ENCODE measurements around the gene MOB4. TPM values are rescaled to one million over a fixed set of nuclear protein-coding genes. Genes with fewer than 3 reads are reported as not detected.
A peak's percentile ranks its signal among the peaks of the same experiment; 100 is the strongest.
"Not testable (repeated sequence)": the region's sequence is repeated elsewhere in the genome, so short reads cannot be mapped to it uniquely, and the experiment has no call there.

The MOB4 gene
- total and polyA plus RNA-seq, 4 donors: 24.0 to 36.1 (median 25.4) TPM

DNA sequence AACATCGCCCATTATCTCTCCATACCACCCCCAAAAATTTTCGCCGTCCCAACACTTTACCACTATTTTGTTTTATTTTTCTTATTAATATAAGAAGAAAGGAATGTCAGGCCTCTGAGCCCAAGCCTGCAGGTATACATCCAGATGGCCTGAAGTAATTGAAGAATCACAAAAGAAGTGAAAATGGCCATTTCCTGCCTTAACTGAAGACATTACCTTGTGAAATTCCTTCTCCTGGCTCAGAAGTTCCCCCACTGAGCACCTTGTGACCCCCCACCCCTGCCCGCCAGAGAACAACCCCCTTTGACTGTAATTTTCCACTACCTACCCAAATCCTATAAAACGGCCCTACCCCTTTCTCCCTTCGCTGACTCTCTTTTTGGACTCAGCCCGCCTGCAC lies 71.4 kb downstream of the MOB4 start:
- H3K27ac ChIP-seq (ENCODE audit: low read depth in 1 of 2, low read length in 2 of 2); H3K27me3 ChIP-seq (ENCODE audit: control insufficient read depth in 1 of 2, insufficient read depth in 2 of 2, low read length in 1 of 2); H3K4me1 ChIP-seq (ENCODE audit: control insufficient read depth in 1 of 2, insufficient read depth in 2 of 2, low read length in 2 of 2); H3K4me3 ChIP-seq (ENCODE audit: low read length in 2 of 2); H3K9me3 ChIP-seq (ENCODE audit: control insufficient read depth, low read length); DNase-seq; intact Hi-C loops (cut with DNase I); ATAC-seq (ENCODE audit: low FRiP score); H3K36me3 ChIP-seq (ENCODE audit: control insufficient read depth in 1 of 2, insufficient read depth in 2 of 2, low read length in 1 of 2): not testable (repeated sequence)
- WGBS, 2 donors: 89 to 91% methylated on average over 7 of the region's 7 CpGs

GRCh38 chr2:197591339-197592072 lies 75.6 kb downstream of the MOB4 start:
- intact Hi-C loops (cut with DNase I): no loop called here
- Histone ChIP-seq H3K4me1 (ENCODE audit: control insufficient read depth in 1 of 2, insufficient read depth in 2 of 2, low read length in 2 of 2) (no peaks in the 10 kb centered on the region), H3K9me3 (ENCODE audit: control insufficient read depth, low read length) (no peaks in the 10 kb centered on the region), H3K27ac (ENCODE audit: low read depth in 1 of 2, low read length in 2 of 2) (no peak overlapping the region), H3K36me3 (ENCODE audit: control insufficient read depth in 1 of 2, insufficient read depth in 2 of 2, low read length in 1 of 2) (peaks cover 0 to 2% of the 10 kb centered on the region in 2 donors), H3K4me3 (ENCODE audit: low read length in 2 of 2) (no peak overlapping the region), H3K27me3 (ENCODE audit: control insufficient read depth in 1 of 2, insufficient read depth in 2 of 2, low read length in 1 of 2) (no peaks in the 10 kb centered on the region)
- ATAC-seq (ENCODE audit: low FRiP score): peak; percentile 38
- 96 to 97% methylated on average over 32 of the region's 32 CpGs for WGBS, 2 donors
- DNase-seq: no peak

- WGBS, 2 donors: 41 to 43% methylated on average over 1 of the region's 1 CpG
- intact Hi-C loops (cut with DNase I): no loop called here
- Histone ChIP-seq H3K36me3 (ENCODE audit: control insufficient read depth in 1 of 2, insufficient read depth in 2 of 2, low read length in 1 of 2) (peaks cover 0 to 2% of the 10 kb centered on the region in 2 donors), H3K27ac (ENCODE audit: low read depth in 1 of 2, low read length in 2 of 2) (no peak overlapping the region), H3K4me1 (ENCODE audit: control insufficient read depth in 1 of 2, insufficient read depth in 2 of 2, low read length in 2 of 2) (no peaks in the 10 kb centered on the region), H3K9me3 (ENCODE audit: control insufficient read depth, low read length) (no peaks in the 10 kb centered on the region), H3K4me3 (ENCODE audit: low read length in 2 of 2) (no peak overlapping the region), H3K27me3 (ENCODE audit: control insufficient read depth in 1 of 2, insufficient read depth in 2 of 2, low read length in 1 of 2) (no peaks in the 10 kb centered on the region)
- no peak for ATAC-seq (ENCODE audit: low FRiP score)
- no peak for DNase-seq
These were observed 80.9 kb downstream of the MOB4 start for GRCh38 chr2:197596766-197597165.

DNA sequence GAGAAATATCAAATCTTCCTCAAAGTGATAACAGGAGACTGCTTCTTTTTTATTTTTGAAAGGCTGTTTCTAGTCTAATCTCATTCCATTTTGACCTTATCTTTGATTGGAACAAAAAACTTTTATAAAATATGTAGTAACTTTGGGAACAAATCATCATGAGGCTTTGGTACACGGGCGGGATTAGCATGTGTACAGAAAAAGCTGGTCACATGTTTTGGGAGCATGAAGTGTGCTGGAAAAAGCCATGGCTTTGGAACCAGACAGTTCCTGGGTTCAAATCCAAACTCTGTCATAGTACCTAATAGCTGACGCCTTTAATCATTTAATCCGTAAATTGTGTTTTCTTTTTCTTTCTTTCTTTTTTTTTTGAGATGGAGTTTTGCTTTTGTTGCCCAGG lies 81.3 kb downstream of the MOB4 start:
- no peak for ATAC-seq (ENCODE audit: low FRiP score)
- intact Hi-C loops (cut with DNase I): no loop called here
- H3K9me3 ChIP-seq (ENCODE audit: control insufficient read depth, low read length): no peaks in the 10 kb centered on the region
- no peaks in the 10 kb centered on the region for H3K4me1 ChIP-seq (ENCODE audit: control insufficient read depth in 1 of 2, insufficient read depth in 2 of 2, low read length in 2 of 2)
- no peak for DNase-seq
- WGBS, 2 donors: 69 to 70% methylated on average over 4 of the region's 4 CpGs
- H3K27me3 ChIP-seq (ENCODE audit: control insufficient read depth in 1 of 2, insufficient read depth in 2 of 2, low read length in 1 of 2): no peaks in the 10 kb centered on the region
- H3K36me3 ChIP-seq (ENCODE audit: control insufficient read depth in 1 of 2, insufficient read depth in 2 of 2, low read length in 1 of 2): no peaks in the 10 kb centered on the region
- H3K4me3 ChIP-seq (ENCODE audit: low read length in 2 of 2): no peak overlapping the region
- no peak overlapping the region for H3K27ac ChIP-seq (ENCODE audit: low read depth in 1 of 2, low read length in 2 of 2)

DNA sequence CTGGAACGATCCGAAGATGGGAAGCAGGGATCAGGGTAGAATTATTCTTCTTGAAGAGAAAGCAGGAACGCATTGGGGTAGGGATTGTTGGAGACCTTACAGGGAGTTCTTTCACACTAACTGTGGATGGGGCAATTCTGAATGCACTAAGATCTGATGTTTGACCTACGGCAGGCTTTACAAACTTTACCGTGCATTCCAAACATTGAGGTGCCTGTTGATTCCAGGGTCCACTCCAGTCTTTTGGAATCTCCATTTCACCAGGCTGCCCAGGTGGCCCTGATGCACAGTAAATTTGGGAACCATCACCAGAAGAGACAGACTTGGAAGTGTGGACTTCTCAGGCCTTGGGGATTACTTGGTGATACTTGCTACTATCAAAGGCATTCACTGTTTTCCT lies 82.6 kb downstream of the MOB4 start:
- no peak overlapping the region for H3K27ac ChIP-seq (ENCODE audit: low read depth in 1 of 2, low read length in 2 of 2)

GRCh38 chr2:197599285-197599965 lies 83.6 kb downstream of the MOB4 start:
- WGBS, 2 donors: 80 to 88% methylated on average over 11 of the region's 11 CpGs
- Histone ChIP-seq H3K27me3 (ENCODE audit: control insufficient read depth in 1 of 2, insufficient read depth in 2 of 2, low read length in 1 of 2) (no peaks in the 10 kb centered on the region), H3K27ac (ENCODE audit: low read depth in 1 of 2, low read length in 2 of 2) (no peak overlapping the region), H3K4me3 (ENCODE audit: low read length in 2 of 2) (no peak overlapping the region), H3K4me1 (ENCODE audit: control insufficient read depth in 1 of 2, insufficient read depth in 2 of 2, low read length in 2 of 2) (no peaks in the 10 kb centered on the region), H3K9me3 (ENCODE audit: control insufficient read depth, low read length) (no peaks in the 10 kb centered on the region), H3K36me3 (ENCODE audit: control insufficient read depth in 1 of 2, insufficient read depth in 2 of 2, low read length in 1 of 2) (no peaks in the 10 kb centered on the region)
- DNase-seq (no peak), ATAC-seq (ENCODE audit: low FRiP score) (no peak)
- intact Hi-C loops (cut with DNase I): no loop called here

More for the DNA sequence above, 82.6 kb downstream of the MOB4 start:
- WGBS, 2 donors: 96 to 98% methylated on average over 5 of the region's 5 CpGs
- DNase-seq (no peak), ATAC-seq (ENCODE audit: low FRiP score) (no peak)
- intact Hi-C loops (cut with DNase I): no loop called here
- Histone ChIP-seq H3K4me1 (ENCODE audit: control insufficient read depth in 1 of 2, insufficient read depth in 2 of 2, low read length in 2 of 2) (no peaks in the 10 kb centered on the region), H3K27me3 (ENCODE audit: control insufficient read depth in 1 of 2, insufficient read depth in 2 of 2, low read length in 1 of 2) (no peaks in the 10 kb centered on the region), H3K4me3 (ENCODE audit: low read length in 2 of 2) (no peak overlapping the region), H3K9me3 (ENCODE audit: control insufficient read depth, low read length) (no peaks in the 10 kb centered on the region), H3K36me3 (ENCODE audit: control insufficient read depth in 1 of 2, insufficient read depth in 2 of 2, low read length in 1 of 2) (no peaks in the 10 kb centered on the region)

GRCh38 chr2:197600306-197600705 lies 84.4 kb downstream of the MOB4 start:
- no peaks in the 10 kb centered on the region for H3K4me1 ChIP-seq (ENCODE audit: control insufficient read depth in 1 of 2, insufficient read depth in 2 of 2, low read length in 2 of 2)
- no peaks in the 10 kb centered on the region for H3K27me3 ChIP-seq (ENCODE audit: control insufficient read depth in 1 of 2, insufficient read depth in 2 of 2, low read length in 1 of 2)
- H3K9me3 ChIP-seq (ENCODE audit: control insufficient read depth, low read length): no peaks in the 10 kb centered on the region
- WGBS, 2 donors: 95% methylated on average over 5 of the region's 5 CpGs
- intact Hi-C loops (cut with DNase I): no loop called here
- no peak overlapping the region for H3K4me3 ChIP-seq (ENCODE audit: low read length in 2 of 2)
- ATAC-seq (ENCODE audit: low FRiP score): no peak
- DNase-seq: no peak
- H3K36me3 ChIP-seq (ENCODE audit: control insufficient read depth in 1 of 2, insufficient read depth in 2 of 2, low read length in 1 of 2): no peaks in the 10 kb centered on the region
- no peak overlapping the region for H3K27ac ChIP-seq (ENCODE audit: low read depth in 1 of 2, low read length in 2 of 2)

DNA sequence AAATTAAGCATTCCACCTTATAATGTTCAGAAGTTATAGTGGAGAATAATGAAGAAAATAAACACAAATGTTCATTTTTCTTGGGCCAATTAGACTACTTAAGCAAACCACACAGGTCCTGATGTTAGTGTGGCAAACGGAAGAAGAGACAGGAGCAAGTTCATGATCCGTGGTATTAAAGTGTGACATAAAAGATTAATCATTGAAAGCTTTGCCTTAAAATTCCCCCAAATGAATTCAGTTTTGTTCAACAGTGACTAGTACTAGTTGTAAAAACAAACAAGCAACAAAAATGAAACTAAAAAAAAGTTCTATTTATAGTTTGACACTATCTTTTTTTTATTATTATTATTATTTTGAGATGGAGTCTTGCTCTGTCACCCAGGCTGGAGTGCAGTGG lies 85.9 kb downstream of the MOB4 start:
- H3K36me3 ChIP-seq (ENCODE audit: control insufficient read depth in 1 of 2, insufficient read depth in 2 of 2, low read length in 1 of 2): no peaks in the 10 kb centered on the region
- H3K9me3 ChIP-seq (ENCODE audit: control insufficient read depth, low read length): no peaks in the 10 kb centered on the region
- 84 to 87% methylated on average over 2 of the region's 2 CpGs for WGBS, 2 donors
- DNase-seq (no peak), ATAC-seq (ENCODE audit: low FRiP score) (no peak)
- intact Hi-C loops (cut with DNase I): no loop called here
- no peak overlapping the region for H3K4me3 ChIP-seq (ENCODE audit: low read length in 2 of 2)
- H3K27me3 ChIP-seq (ENCODE audit: control insufficient read depth in 1 of 2, insufficient read depth in 2 of 2, low read length in 1 of 2): no peaks in the 10 kb centered on the region
- H3K27ac ChIP-seq (ENCODE audit: low read depth in 1 of 2, low read length in 2 of 2): no peak overlapping the region
- no peaks in the 10 kb centered on the region for H3K4me1 ChIP-seq (ENCODE audit: control insufficient read depth in 1 of 2, insufficient read depth in 2 of 2, low read length in 2 of 2)
